Measurements from ENCODE around the gene LAGE3.

Gene LAGE3

GRCh38 chrX:154436983-154437752 lies 41.9 kb downstream of the LAGE3 start, which contains the start of gene GDI1:
Gene GDI1, plus strand, starts transcription at chrX:154437154. Its CDS starts 101 bp downstream, at chrX:154437255.
- H3K27me3 ChIP-seq (ENCODE audit: low read depth, low read length): no peaks in the 10 kb centered on the region
- H3K4me1 ChIP-seq (ENCODE audit: control insufficient read depth in 1 of 2, insufficient read depth in 2 of 2, low read length in 2 of 2): peaks cover 2 to 16% of the 10 kb centered on the region in 2 donors
- H3K4me3 ChIP-seq (ENCODE audit: low read depth in 1 of 2, low read length in 2 of 2): peak within 1 kb of the TSS; percentile 68 to 69
- H3K9me3 ChIP-seq (ENCODE audit: control insufficient read depth in 1 of 2, low read length in 2 of 2): no peaks in the 10 kb centered on the region
- H3K27ac ChIP-seq (ENCODE audit: low read length): no peak within 1 kb of the TSS
- peaks cover 8 to 34% of the 10 kb centered on the region in 2 donors for H3K36me3 ChIP-seq (ENCODE audit: control insufficient read depth in 1 of 2, insufficient read depth in 2 of 2, low read length in 2 of 2)

- peak overlapping the region in 1 of 2 donors; percentile 42 for H3K4me3 ChIP-seq (ENCODE audit: low read depth in 1 of 2, low read length in 2 of 2)
- H3K27ac ChIP-seq (ENCODE audit: low read length): no peak overlapping the region
Observed at GRCh38 chrX:154436374-154436982, 42.6 kb downstream of the LAGE3 start.

DNA sequence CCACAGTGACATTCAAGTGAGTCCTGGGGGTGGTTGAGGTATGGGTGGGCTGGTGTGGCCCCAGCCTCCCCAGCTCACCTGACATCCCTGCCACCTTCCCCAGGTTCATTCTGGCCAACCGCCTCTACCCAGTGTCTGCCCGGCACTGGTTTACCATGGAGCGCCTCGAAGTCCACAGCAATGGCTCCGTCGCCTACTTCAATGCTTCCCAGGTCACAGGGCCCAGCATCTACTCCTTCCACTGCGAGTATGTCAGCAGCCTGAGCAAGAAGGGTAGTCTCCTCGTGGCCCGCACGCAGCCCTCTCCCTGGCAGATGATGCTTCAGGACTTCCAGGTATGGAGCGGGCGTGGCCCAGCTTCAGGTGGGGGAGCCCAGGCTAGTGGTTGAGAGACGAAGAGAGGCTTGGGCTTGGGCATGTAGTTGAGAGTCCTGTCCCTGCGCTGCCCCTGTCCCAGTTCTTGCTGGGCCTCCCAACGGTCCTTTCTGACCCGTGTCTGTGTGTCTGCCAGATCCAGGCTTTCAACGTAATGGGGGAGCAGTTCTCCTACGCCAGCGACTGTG lies 43.8 kb downstream of the LAGE3 start:
- no peak overlapping the region for H3K4me3 ChIP-seq (ENCODE audit: low read depth in 1 of 2, low read length in 2 of 2)
- H3K27ac ChIP-seq (ENCODE audit: low read length): no peak overlapping the region
- H3K4me1 ChIP-seq (ENCODE audit: control insufficient read depth in 1 of 2, insufficient read depth in 2 of 2, low read length in 2 of 2): peaks cover 2 to 21% of the 10 kb centered on the region in 2 donors
- H3K9me3 ChIP-seq (ENCODE audit: control insufficient read depth in 1 of 2, low read length in 2 of 2): no peaks in the 10 kb centered on the region
- H3K27me3 ChIP-seq (ENCODE audit: low read depth, low read length): no peaks in the 10 kb centered on the region
- H3K36me3 ChIP-seq (ENCODE audit: control insufficient read depth in 1 of 2, insufficient read depth in 2 of 2, low read length in 2 of 2): peaks cover 8 to 29% of the 10 kb centered on the region in 2 donors

More at GRCh38 chrX:154436374-154436982, 42.6 kb downstream of the LAGE3 start:
- no peaks in the 10 kb centered on the region for H3K9me3 ChIP-seq (ENCODE audit: control insufficient read depth in 1 of 2, low read length in 2 of 2)
- no peaks in the 10 kb centered on the region for H3K27me3 ChIP-seq (ENCODE audit: low read depth, low read length)
- H3K4me1 ChIP-seq (ENCODE audit: control insufficient read depth in 1 of 2, insufficient read depth in 2 of 2, low read length in 2 of 2): peaks cover 2 to 16% of the 10 kb centered on the region in 2 donors
- peaks cover 8 to 32% of the 10 kb centered on the region in 2 donors for H3K36me3 ChIP-seq (ENCODE audit: control insufficient read depth in 1 of 2, insufficient read depth in 2 of 2, low read length in 2 of 2)

DNA sequence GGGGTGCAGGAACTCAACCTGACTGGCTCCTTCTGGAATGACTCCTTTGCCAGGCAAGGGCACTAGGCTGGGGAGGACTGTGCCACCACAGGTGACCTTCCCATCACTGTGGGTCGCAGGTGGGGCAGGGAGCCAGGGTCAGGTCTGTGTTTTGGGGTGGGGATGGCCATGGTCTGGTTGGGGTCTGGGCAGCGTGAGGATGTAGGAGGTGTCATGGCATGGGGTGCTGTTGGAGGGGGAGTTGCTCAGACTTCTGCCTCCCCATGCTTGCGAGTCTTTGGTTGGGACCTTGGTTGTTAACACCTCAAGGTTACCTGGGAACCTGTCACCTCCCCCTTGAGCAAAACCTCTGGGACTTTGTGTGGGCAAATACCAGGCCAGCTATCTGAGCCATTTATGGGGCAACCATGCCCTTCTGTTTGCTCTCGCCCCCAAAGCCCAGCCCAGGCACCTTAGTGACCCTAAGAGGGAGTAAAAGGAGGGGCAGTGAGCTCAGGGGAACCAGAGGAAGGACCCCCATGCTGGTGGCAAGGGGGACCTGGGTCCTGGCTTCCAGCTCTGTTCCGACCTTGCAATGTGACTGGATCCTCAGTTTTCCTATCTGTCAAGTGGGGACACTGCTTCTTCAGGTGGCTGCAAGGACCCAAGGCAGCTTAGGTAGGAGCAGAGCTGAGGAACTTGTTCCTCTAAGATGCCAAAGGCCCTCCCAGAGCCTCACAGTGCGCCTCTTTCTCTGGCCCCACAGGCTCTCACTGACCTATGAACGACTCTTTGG lies 44.5 kb downstream of the LAGE3 start:
- Histone ChIP-seq H3K27me3 (ENCODE audit: low read depth, low read length) (no peaks in the 10 kb centered on the region), H3K4me1 (ENCODE audit: control insufficient read depth in 1 of 2, insufficient read depth in 2 of 2, low read length in 2 of 2) (peaks cover 2 to 27% of the 10 kb centered on the region in 2 donors), H3K27ac (ENCODE audit: low read length) (no peak overlapping the region), H3K36me3 (ENCODE audit: control insufficient read depth in 1 of 2, insufficient read depth in 2 of 2, low read length in 2 of 2) (peaks cover 8 to 23% of the 10 kb centered on the region in 2 donors), H3K4me3 (ENCODE audit: low read depth in 1 of 2, low read length in 2 of 2) (no peak overlapping the region), H3K9me3 (ENCODE audit: control insufficient read depth in 1 of 2, low read length in 2 of 2) (no peaks in the 10 kb centered on the region)

GRCh38 chrX:154433605-154434004 lies 45.5 kb downstream of the LAGE3 start:
- H3K27ac ChIP-seq (ENCODE audit: low read length): no peak overlapping the region
- H3K36me3 ChIP-seq (ENCODE audit: control insufficient read depth in 1 of 2, insufficient read depth in 2 of 2, low read length in 2 of 2): peaks cover 8 to 23% of the 10 kb centered on the region in 2 donors
- H3K4me1 ChIP-seq (ENCODE audit: control insufficient read depth in 1 of 2, insufficient read depth in 2 of 2, low read length in 2 of 2): peaks cover 2 to 27% of the 10 kb centered on the region in 2 donors
- no peak overlapping the region for H3K4me3 ChIP-seq (ENCODE audit: low read depth in 1 of 2, low read length in 2 of 2)
- no peaks in the 10 kb centered on the region for H3K27me3 ChIP-seq (ENCODE audit: low read depth, low read length)
- no peaks in the 10 kb centered on the region for H3K9me3 ChIP-seq (ENCODE audit: control insufficient read depth in 1 of 2, low read length in 2 of 2)

DNA sequence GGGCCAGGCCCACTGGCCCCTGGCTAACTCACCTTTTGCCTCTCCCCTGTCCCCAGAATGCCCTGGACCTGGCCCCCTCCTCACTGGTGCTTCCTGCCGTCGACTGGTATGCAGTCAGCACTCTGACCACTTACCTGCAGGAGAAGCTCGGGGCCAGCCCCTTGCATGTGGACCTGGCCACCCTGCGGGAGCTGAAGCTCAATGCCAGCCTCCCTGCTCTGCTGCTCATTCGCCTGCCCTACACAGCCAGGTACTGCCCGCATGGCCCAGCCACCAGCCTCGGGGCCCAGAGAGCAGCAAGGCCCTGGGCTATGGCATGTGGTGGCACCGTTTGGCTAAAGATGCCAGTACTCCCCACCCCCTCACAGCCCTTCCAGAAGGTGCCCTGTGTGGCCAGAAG lies 46.9 kb downstream of the LAGE3 start:
- no peak overlapping the region for H3K4me3 ChIP-seq (ENCODE audit: low read depth in 1 of 2, low read length in 2 of 2)
- H3K9me3 ChIP-seq (ENCODE audit: control insufficient read depth in 1 of 2, low read length in 2 of 2): no peaks in the 10 kb centered on the region
- H3K36me3 ChIP-seq (ENCODE audit: control insufficient read depth in 1 of 2, insufficient read depth in 2 of 2, low read length in 2 of 2): peaks cover 8 to 23% of the 10 kb centered on the region in 2 donors
- peaks cover 0 to 24% of the 10 kb centered on the region in 2 donors for H3K4me1 ChIP-seq (ENCODE audit: control insufficient read depth in 1 of 2, insufficient read depth in 2 of 2, low read length in 2 of 2)
- no peaks in the 10 kb centered on the region for H3K27me3 ChIP-seq (ENCODE audit: low read depth, low read length)
- no peak overlapping the region for H3K27ac ChIP-seq (ENCODE audit: low read length)

DNA sequence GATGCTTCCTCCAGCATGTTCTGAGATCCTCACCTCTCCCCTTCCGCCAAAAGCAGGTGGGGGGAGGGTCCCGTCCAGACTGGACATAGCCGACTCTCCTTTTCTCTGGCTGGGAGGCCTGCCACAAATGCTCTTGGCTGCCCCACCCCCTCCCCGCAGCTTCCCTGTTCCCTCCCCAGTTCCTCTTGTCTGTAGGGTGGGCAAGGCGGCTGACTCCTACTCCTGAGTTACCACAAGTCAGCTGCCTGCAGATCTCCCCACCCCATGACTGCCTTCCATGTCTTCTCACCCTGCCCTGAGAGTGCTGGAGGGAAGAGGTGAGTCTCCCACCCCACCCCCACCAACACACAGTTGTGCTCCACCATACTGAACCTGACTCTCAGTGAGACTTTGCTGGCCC lies 47.7 kb downstream of the LAGE3 start:
- peaks cover 0 to 28% of the 10 kb centered on the region in 2 donors for H3K4me1 ChIP-seq (ENCODE audit: control insufficient read depth in 1 of 2, insufficient read depth in 2 of 2, low read length in 2 of 2)
- H3K4me3 ChIP-seq (ENCODE audit: low read depth in 1 of 2, low read length in 2 of 2): no peak overlapping the region
- H3K27ac ChIP-seq (ENCODE audit: low read length): peak overlapping the region; percentile 16
- H3K9me3 ChIP-seq (ENCODE audit: control insufficient read depth in 1 of 2, low read length in 2 of 2): no peaks in the 10 kb centered on the region
- H3K27me3 ChIP-seq (ENCODE audit: low read depth, low read length): no peaks in the 10 kb centered on the region
- peaks cover 8 to 23% of the 10 kb centered on the region in 2 donors for H3K36me3 ChIP-seq (ENCODE audit: control insufficient read depth in 1 of 2, insufficient read depth in 2 of 2, low read length in 2 of 2)

DNA sequence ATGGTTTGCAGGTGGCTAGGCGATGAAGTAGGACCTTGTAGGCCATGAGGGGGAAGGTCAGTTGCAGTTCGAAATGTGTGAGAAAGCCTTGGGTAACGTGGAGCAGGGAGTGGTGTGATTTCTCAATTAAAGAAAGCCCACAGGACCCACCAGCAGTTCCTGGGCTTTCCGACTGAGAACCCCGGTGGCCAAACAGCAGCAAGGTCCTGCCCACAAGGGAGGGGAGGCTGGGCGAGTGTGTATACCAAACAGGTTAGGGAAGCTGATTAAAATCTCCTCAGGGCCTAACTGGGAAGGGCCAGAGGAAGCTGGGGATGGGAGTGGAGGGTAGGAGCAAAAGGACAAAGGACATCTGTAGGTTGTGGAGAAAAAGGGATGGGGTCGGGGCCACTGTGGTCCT lies 48.2 kb downstream of the LAGE3 start:
- Histone ChIP-seq H3K4me1 (ENCODE audit: control insufficient read depth in 1 of 2, insufficient read depth in 2 of 2, low read length in 2 of 2) (peaks cover 0 to 24% of the 10 kb centered on the region in 2 donors), H3K9me3 (ENCODE audit: control insufficient read depth in 1 of 2, low read length in 2 of 2) (no peaks in the 10 kb centered on the region), H3K4me3 (ENCODE audit: low read depth in 1 of 2, low read length in 2 of 2) (no peak overlapping the region), H3K36me3 (ENCODE audit: control insufficient read depth in 1 of 2, insufficient read depth in 2 of 2, low read length in 2 of 2) (peaks cover 8 to 23% of the 10 kb centered on the region in 2 donors), H3K27ac (ENCODE audit: low read length) (peak overlapping the region; percentile 16), H3K27me3 (ENCODE audit: low read depth, low read length) (no peaks in the 10 kb centered on the region)

DNA sequence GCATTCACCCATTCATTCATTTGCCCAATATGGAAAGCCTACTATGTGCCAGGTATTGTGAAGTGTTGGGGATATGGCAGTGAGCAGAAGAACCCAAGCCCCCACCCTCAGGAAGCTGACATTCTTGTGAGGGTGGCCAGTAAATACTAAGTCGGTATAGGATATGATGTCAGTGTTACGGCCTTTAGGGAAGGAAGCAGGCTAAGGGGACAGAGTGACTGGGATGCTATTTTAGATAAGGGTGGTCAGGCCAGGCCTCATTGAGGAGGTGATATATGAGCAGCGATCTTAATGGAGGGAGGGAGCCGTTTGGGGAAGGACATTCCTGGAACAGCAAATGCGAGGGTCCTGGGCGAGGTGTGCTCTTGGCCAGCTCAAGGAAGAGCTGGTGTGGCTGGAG lies 48.6 kb downstream of the LAGE3 start:
- Histone ChIP-seq H3K27me3 (ENCODE audit: low read depth, low read length) (no peaks in the 10 kb centered on the region), H3K4me1 (ENCODE audit: control insufficient read depth in 1 of 2, insufficient read depth in 2 of 2, low read length in 2 of 2) (peaks cover 0 to 24% of the 10 kb centered on the region in 2 donors), H3K27ac (ENCODE audit: low read length) (peak overlapping the region; percentile 16), H3K4me3 (ENCODE audit: low read depth in 1 of 2, low read length in 2 of 2) (no peak overlapping the region), H3K36me3 (ENCODE audit: control insufficient read depth in 1 of 2, insufficient read depth in 2 of 2, low read length in 2 of 2) (peaks cover 8 to 23% of the 10 kb centered on the region in 2 donors), H3K9me3 (ENCODE audit: control insufficient read depth in 1 of 2, low read length in 2 of 2) (no peaks in the 10 kb centered on the region)

DNA sequence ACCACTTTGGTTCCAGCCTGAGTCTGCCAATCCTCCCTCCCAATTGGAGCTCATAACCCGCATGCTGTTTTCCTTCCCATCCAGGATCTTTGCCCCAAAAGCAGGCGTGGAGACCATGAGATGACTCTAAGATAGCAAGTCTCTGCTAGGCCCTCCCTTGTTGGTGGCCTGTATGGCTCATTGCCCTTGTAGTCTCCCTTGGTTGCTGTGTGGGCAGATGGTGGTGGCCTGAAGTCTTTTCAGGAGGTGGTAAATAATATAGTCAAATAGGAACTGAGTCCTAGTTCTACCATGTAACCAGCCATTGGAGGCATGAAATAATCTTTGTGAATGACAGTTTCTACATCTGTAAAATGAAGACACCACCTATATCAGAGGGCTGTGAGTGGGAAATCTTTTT lies 49.4 kb downstream of the LAGE3 start:
- peaks cover 8 to 23% of the 10 kb centered on the region in 2 donors for H3K36me3 ChIP-seq (ENCODE audit: control insufficient read depth in 1 of 2, insufficient read depth in 2 of 2, low read length in 2 of 2)
- H3K9me3 ChIP-seq (ENCODE audit: control insufficient read depth in 1 of 2, low read length in 2 of 2): no peaks in the 10 kb centered on the region
- H3K4me1 ChIP-seq (ENCODE audit: control insufficient read depth in 1 of 2, insufficient read depth in 2 of 2, low read length in 2 of 2): peaks cover 0 to 24% of the 10 kb centered on the region in 2 donors
- H3K27me3 ChIP-seq (ENCODE audit: low read depth, low read length): no peaks in the 10 kb centered on the region
- H3K4me3 ChIP-seq (ENCODE audit: low read depth in 1 of 2, low read length in 2 of 2): peak overlapping the region; percentile 67 to 79
- H3K27ac ChIP-seq (ENCODE audit: low read length): no peak overlapping the region
